Glomerular visceral epithelial cell (primary cell): Measurements from ENCODE around the gene PLP1.
A peak's percentile ranks its signal among the peaks of the same experiment; 100 is the strongest.

Experiments used
- DNase-seq: peaks from one replicate; pipeline ENCODE4 v3.0.0-alpha.2; 2016; ENCODE audit errors: extremely low spot score

PLP1 gene

GRCh38 chrX:103825881-103826280 is 49.2 kb downstream of the PLP1 start:
- no peak for DNase-seq

- DNase-seq: no peak
Measured at GRCh38 chrX:103828529-103828928, 51.9 kb downstream of the PLP1 start.

- DNase-seq: no peak
Measured at GRCh38 chrX:103830848-103831247, 54.2 kb downstream of the PLP1 start.

- no peak for DNase-seq
Measured at GRCh38 chrX:103831342-103831802, 54.7 kb downstream of the PLP1 start.

GRCh38 chrX:103831803-103832544 is 55.3 kb downstream of the PLP1 start, which contains the start of gene RAB9B:
Gene RAB9B, minus strand, starts transcription at chrX:103832257. Its CDS starts 6,473 bp downstream, at chrX:103825784.
- peak; percentile 68 for DNase-seq

- peak; percentile 9 for DNase-seq
Measured at GRCh38 chrX:103839404-103839803, 62.8 kb downstream of the PLP1 start.
